ENCODE measurements around the gene CSNK1G2. TPM values are rescaled to one million over a fixed set of nuclear protein-coding genes. Genes with fewer than 3 reads are reported as not detected.

CSNK1G2 gene
- total RNA-seq, 1 donor from 2014 or later = 94.3 TPM

DNA sequence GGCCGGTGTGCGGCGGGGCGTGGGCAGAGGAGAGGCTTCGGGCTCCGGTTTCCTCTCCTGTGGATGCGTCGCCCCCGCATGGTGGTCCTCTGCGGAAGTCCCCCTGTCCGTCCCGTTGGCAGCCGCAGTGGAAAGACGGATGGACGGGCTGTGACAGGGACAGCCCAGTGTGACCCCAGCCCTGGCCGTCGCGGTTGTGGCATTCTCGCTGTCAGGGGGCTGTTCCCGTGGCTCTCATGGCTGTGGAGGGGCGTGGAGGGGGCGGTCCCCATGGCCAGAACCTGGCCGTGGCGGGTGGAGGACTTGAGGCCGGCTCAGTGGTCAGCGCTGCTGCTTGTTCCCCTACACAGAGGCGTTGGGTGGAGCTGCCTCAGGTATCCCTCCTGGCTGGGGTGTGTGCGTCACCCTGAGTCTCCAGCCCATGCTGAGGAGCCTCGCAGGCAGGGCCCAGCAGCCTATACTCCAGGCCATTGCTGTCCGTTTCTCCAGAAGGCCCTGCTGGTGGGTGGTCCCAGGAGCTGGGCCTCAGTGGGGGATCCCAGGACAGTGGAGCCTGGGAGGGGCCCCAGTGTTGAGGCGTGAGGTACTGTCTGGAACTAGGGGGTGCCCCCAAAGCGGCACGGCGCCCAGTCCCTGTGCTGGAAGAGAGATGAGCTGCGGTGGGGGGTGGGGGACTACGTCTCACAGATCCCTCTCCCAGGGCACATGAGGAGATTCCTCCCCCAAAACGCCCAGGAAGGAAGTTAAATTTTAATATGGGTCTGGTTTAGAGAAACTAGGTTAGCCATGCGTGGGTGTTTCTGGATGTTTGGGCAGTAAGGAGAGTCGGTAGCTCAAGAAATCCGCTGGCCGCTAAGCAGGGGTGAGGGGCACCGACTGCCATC is 20.3 kb downstream of the CSNK1G2 start:
- intact Hi-C loops (cut with micrococcal nuclease) = no loop called here

DNA sequence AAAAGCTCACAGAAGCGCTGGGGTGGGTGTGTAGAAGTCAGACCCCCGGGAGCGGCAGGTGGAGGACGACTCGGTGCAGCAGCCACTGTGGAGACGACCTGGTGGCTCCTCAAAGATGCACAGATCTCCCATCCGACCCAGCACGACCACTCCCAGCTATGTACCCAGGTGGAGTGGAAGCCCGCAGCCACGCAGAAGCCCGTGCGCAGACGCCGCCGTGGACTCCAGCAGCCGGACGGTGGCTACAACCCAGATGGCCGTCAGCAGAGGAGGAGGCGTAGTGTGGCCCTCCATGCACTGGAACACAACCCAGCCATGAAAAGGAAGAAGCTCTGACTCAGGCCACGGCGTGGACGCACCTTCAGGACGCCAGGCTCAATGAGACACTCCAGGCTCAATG is 21.7 kb downstream of the CSNK1G2 start:
- intact Hi-C loops (cut with micrococcal nuclease) = no loop called here

DNA sequence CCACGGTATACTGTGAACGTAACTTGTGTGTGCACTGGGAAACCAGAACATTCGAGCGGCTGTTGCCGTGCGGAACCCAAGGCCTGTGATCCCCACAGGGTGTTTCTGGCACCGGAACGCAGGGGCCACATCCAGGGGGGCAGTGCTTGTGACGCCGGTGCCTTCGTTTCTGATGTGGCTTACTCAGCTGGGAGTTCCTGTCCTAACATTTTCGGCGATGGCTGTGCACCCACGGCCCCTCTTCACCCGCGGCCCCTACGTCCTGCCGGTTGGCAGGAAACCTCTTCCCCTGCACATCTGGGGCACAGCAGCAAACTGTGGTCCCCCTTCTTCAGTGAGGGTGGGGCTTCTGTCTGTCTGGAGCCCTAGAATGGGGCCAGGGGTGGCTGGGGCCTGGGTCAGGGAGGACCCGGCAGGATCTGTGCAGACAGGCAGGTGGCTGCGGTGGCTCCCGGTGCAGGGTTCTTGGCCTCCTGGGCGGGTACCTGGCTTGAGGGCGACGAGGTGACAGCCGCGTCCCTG is 26.2 kb downstream of the CSNK1G2 start:
- intact Hi-C loops (cut with micrococcal nuclease) = no loop called here

DNA sequence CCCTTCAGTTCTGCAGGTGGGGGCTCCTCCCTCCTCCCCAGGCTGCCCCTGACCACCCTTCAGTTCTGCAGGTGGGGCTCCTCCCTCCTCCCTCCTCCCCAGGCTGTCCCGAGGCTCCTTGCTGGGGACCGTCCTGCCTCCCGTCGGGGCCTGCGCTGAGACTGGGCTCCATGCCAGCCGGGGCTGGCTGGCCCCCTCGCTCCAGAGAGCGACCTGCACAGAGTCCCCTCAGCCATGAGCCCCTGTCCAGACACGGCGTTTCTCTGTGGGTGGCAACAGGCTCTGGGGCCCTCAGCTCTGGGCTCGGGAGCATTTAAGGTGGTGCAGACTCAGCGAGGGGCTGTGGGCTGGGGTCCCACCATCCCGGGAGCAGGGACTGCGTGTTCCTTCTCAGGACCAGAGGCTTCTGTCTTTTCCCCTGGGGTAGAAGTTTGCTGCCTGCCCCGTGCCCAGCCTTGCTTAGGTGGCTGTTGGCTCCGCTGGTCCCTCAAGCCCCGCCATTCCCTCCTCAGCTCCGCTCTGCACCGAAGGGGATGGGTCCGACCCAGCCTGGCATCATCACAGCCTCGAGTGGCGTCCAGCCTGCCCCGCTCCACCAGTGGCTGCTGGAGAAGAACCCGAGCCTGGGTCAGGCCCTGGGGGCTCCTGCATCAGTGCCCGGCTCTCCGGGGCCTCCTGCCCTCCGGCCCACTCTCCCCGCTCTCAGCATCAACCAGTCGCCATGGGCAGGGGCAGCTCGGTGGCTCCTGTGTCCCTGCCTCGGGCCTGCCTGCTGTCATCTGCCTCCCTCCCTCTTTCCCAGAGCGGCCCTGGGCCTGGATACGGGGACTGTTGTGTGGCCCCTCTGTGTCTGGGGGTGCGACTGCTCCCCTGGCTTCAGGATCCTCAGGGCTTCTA is 27.6 kb downstream of the CSNK1G2 start:
- intact Hi-C loops (cut with micrococcal nuclease) = no loop called here

DNA sequence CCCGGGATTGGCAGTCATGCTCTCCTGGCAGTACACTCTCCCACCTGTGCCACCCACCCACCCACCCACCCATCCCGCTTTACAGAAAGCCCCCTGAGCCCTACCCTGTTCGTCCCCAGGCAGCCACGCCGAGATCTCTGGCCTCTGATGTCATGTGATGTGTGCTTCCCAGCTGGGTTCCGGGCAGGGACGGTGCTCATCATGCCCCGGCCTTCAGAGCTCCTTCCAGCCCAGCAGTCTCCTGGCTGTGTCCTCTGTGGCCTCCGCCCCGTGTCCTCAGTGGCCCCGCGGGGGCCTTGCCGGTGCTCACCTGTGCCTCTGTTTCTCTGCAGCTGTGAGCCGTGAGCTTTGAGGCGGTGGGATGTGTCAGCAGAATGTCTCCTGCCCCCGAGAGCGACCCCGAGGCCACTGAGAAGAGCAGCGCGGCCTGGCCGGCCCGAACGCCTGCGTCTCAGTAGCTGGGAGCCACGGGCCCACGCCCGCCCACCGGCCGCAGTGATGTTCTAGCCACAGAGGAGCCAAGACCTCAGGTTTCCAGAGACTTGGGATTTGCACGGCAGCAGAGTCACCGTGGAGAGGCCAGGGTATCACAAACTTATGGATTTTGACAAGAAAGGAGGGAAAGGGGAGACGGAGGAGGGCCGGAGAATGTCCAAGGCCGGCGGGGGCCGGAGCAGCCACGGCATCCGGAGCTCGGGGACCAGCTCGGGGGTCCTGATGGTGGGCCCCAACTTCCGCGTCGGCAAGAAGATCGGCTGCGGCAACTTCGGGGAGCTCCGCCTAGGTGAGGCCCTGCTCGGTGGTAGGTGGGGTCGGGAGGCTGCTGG is 28.4 kb downstream of the CSNK1G2 start:
- intact Hi-C loops (cut with micrococcal nuclease) = no loop called here

DNA sequence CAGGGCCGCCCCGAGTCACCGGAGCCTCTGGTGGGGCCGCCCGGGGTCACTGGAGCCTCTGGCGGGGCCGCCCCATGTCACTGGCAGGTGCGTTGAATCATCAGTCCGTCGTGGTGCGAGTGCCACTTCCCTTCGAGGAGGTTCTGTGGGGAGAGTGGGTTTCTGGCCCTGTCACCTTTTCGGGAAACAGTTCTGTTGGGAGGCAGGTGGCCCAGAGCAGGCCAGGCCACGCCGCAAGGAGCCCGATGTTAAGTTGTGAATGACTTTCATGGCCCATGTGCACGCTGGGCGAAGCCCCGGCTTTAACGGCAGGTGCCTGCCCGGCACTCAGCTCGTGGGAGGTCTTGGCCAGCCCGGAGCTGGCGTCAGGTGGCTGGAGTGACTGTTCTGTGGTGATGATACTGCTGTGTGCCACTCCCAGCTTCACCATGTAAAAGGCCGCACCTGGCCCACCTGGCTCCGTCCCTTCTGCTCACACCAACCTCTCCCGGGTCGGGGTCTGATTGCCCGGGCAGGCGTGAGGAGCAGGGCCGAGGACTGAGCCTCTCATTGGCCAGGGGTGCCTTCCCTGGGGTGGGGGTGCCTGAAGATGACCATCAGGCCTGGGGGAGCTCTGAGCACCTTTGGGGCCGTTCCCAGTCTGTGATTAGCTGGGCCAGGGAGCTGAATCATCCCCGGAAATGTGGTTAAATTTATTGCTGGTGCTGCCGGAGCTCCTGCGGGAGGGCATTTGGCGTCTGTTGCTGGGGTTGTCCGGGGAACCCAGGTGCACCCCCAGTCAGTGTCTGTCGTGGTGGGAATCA is 29.2 kb downstream of the CSNK1G2 start:
- intact Hi-C loops (cut with micrococcal nuclease) = no loop called here

DNA sequence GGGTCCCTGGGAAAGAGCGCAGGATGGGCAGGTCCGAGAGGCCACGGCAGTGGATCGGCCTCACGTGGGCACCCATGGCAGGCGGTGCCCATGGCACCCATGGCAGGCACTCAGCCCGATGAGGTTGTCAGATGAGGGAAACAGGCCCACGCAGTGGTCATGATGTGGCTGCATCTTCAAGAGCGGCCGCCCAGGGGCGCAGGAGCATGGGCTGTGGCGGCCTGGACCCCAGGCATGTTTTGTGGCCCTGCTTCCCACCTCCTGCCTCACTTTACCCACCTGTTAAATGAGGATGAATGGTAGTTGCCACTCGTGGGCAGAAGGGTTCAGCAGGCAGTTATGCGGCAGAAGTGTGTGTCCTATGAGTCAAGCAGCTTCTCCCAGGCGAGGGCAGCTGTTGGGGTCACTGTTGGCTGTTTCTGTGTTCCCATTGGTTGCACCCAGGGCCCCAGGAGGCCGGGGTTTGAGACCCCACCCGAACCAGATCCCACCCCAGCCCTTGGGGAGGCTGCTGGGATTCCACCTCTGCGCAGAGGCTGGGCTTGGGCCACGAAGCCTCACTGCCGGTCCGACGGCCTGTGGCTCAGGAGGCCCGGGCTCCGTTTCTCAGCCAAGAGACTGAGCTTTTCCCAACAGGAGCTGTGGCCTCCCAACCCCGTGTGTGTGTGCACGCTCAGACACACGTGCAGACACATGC is 30.0 kb downstream of the CSNK1G2 start:
- intact Hi-C loops (cut with micrococcal nuclease) = no loop called here

DNA sequence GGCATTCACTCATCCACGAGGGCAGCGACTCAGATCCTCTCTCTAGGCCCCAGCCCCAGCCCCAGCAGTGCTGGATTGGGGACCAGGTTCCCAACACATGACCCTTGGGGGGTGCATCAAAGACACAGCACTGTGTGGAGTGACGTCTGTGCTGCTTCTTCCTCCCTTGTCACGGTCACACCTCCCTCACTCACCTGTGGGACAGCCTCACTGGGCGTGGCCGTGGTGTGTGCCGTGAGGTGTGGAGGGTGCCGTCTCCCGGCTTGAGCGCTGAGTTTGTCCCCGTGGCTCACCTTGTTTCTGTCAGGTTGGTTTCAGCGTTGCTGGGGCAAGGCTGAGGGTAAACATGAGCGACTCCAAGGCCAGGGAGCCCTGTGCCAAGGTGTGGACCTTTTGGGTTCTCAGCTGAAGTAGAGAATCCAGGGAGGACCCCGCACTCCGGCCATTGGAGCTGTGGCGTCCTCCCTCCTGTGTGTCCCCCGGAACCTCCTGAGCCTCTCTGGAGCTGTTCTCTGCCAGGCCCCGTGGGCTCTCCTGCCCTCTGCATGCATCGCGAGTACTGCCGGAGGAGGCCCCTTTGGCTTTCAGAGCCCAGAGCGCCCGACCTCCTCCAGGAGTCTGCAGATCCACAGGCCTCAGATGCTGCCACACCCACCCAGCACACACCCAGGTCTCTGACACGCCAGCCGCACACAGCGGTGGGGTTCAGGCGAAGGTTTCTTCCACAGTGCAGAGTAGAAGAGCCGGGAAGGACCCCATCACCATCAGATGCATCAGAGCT is 33.6 kb downstream of the CSNK1G2 start:
- intact Hi-C loops (cut with micrococcal nuclease) = no loop called here

DNA sequence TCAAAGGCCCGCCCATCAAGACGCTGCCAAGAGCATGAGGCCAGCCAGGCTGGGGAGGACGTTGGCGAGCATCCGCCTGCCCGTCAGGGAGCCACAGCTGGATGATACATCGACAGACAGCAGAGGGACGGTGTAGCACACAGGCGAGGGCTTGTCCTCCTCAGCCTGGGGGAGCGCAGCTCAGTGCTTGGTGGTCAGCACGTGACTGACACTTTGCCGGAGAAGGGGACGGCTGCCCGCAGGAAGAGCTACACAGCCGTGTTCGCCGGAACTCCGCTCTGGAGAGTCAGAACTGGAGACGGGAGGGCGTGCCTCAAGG is 34.1 kb downstream of the CSNK1G2 start:
- intact Hi-C loops (cut with micrococcal nuclease) = no loop called here

DNA sequence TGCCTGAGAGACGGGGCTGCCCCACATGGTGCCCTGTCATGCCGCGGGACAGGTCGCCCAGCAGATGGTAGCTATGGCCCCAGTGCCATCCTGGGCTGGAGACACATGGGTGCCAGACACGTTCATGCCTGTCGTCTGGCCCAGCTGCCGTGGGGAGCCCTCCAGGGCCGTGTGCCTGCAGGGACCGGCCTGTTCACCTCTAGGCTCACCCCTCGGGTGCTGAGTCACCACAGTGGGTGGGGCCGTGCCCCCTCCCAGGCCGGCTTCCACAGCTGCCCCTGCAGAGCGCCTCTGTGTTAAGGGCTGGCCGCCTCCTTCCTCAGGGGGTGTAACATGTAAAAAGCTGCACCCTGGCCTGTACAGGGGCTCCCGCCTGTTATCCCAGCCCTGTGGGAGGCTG is 36.1 kb downstream of the CSNK1G2 start:
- intact Hi-C loops (cut with micrococcal nuclease) = no loop called here

DNA sequence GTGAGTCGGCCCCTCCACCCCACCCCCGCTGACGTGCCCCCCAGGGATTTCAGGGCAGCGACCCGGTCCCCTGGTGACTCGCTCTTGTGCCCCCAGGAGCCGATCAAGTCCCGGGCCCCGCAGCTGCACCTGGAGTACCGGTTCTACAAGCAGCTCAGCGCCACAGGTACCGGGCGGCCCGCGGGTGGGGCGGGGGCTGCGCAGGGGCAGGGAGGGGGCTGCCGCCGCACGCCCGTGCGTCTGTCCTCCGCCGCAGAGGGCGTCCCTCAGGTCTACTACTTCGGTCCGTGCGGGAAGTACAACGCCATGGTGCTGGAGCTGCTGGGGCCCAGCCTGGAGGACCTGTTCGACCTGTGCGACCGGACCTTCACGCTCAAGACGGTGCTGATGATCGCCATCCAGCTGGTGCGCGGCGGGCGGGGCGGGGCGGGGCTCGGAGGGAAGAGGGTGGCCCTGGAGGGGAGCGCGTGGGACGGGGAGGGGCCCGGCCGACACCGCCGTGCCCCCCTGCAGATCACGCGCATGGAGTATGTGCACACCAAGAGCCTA is 37.4 kb downstream of the CSNK1G2 start:
- intact Hi-C loops (cut with micrococcal nuclease) = no loop called here

DNA sequence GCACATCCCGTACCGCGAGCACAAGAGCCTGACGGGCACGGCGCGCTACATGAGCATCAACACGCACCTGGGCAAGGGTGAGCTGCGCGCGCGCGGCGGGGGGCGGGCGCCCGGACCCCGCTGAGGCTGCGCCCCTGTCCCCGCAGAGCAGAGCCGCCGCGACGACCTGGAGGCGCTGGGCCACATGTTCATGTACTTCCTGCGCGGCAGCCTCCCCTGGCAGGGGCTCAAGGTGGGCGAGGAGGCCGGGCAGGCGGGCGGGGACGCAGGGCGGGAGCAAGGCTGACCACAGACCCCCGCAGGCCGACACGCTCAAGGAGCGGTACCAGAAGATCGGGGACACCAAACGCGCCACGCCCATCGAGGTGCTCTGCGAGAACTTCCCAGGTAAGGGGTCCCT is 38.0 kb downstream of the CSNK1G2 start:
- intact Hi-C loops (cut with micrococcal nuclease) = no loop called here

DNA sequence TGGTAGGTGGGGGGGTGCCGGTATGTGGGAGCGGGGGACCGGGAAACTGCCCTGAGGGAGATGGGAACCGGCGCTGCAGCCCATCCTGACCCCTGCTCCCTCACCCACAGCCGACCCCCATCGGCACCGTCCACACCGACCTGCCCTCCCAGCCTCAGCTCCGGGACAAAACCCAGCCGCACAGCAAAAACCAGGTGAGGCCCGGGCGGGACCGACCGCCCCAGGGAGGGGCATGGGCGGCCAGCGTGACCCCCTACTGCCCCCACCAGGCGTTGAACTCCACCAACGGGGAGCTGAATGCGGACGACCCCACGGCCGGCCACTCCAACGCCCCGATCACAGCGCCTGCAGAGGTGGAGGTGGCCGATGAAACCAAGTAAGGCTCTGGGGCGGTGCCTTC is 38.7 kb downstream of the CSNK1G2 start:
- intact Hi-C loops (cut with micrococcal nuclease) = no loop called here

DNA sequence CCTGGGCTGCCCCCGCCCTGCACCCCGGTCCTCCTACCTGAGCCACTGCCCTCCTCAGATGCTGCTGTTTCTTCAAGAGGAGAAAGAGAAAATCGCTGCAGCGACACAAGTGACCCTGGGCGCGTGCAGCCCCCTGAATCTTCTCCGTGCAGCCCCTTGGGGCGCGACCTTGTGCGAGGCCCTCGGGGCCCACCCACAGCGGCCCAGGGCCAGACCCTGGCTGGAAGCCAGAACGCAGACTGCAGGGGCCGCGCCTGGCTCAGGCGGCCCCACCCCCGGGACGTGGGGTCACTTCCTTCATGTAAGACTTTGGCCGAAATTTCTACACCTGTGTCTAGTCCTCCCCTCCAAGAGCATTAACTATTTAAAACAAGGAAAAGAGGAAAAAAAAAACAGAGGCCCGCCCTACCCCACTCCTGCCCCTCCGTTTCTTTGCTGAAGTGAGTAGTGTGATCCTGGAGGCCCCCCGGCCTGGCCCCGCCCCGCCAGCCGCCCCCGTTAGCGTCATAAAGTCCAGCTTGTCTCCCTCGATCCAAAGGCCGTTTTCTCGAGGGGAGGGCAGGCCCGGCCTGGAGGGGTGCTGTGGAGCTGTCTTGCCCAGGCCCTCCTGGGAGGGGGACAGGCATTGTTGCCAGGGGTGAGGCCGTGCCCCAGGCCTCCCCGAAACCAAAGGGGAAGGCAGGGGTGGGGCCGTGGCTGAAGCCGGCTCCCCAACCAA is 39.3 kb downstream of the CSNK1G2 start:
- intact Hi-C loops (cut with micrococcal nuclease) = no loop called here

DNA sequence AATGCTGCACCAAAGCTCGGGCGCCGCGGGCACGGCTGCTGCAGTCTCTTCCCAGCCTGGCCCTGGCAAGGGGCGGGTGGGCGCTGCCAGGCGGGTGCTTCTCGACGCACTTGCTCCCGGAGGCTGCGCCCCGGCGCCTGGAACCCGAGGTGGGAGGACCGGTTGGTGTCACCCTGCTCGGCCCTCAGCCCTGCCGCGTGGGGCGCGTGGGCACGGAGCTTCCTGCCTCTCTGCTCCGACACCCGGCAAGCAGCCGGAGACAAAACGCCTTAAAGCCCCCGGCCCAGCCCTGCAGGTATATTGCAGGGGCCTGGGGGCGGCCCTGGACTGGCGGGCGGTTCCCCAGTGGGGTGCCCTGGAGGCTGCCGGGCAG is 39.8 kb downstream of the CSNK1G2 start:
- intact Hi-C loops (cut with micrococcal nuclease) = no loop called here

DNA sequence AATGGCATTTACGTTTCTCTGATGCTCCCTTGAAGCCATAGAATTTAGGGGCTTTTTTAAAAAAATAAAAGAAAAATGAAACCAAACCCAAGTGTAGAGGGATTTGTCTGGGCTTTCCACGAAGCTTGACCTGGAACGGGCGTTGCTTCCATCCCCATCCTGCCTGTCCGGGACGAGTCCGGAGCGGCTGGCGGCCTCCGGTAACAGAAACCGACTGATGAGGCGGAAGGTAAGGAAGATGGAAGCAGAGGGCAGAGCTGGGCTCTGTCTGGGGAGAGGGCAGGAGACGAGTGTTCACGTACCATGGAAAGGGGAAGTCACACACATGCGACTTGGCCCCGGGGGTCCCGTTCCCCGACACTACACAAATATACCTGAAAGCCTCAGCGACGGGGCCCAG is 40.3 kb downstream of the CSNK1G2 start:
- intact Hi-C loops (cut with micrococcal nuclease) = no loop called here

DNA sequence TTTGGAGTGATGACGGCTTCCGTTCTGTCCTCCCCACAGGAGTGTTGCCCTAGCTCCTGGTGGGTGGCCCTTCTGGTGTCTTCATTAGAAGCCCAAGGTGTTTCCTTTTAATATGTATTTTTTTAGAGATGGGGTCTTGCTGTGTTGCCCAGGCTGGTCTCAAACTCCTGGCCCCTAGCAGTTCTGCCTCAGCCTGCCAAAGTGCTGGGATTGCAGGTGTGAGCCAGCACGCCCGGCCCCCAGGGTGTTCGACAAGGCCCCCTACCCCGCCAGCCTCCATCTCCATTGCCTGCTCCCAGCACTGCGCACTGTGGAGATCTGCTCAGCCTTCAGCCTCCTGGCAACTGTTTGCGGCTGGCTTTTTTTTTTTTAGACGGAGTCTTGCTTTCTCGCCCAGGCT is 43.4 kb downstream of the CSNK1G2 start:
- intact Hi-C loops (cut with micrococcal nuclease) = no loop called here

DNA sequence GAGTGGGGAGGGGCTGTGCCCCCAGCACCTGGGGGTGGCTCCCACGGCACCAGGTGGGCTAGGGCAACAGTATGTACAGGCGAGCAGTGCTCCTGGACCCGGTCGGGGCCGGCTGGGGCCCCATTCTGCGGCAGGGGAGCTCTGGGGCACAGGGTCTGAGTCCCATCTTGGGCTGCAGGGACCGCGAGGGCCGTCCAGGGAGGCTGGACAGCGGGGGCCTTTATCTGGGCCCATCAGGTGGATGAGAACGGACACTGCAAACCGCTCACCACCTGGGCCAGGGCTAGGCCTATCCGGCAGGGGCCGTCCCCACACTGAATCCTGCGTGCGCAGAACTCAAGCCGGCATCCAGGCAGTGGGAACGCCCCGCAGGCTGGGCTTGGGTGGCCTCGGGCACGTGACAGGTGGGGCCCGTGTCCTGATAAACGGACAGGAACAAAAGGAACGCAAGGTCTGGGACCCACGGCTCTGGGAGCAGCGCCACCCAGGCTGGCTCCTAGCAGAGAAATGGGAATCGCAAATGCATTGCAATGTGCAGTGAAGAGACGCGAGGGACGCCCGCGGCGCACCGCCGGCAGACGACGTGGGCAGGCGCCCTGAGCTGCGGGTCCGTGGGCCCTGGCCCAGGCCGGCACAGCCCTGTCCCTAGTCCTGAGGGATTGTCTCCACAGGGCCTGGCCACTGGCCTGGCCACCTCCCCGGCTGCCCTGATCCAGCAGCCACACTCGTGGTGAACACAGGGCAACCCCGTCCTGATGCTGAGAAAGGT is 44.8 kb downstream of the CSNK1G2 start:
- intact Hi-C loops (cut with micrococcal nuclease) = no loop called here

Measured in T-helper 2 cell treated with Interferon-gamma antibody and Interleukin-4, amounts not matched to agents 100 ng/mL and 5 ng/mL, for 36 hours (primary cell).